MM.1S (cell line): ENCODE results near the gene SYVN1.

Experiments
- DNase-seq: peaks from one replicate; pipeline ENCODE4 v3.0.0-alpha.2; 2015
- H2AFZ ChIP-seq: fragments of 300-600 bp; sonication (generic); 2 replicates; pipeline ENCODE4 v1.6.0; 2016; ENCODE audit warnings: antibody characterized with exemption, low read length
- H3F3A ChIP-seq: fragments of 300-600 bp; sonication (generic); 2 replicates; pipeline ENCODE4 v1.6.1; 2016; ENCODE audit warnings: mild to moderate bottlenecking, antibody characterized with exemption, low read length, moderate library complexity, mixed read lengths; ENCODE audit not compliant: insufficient read depth
- H3K27ac ChIP-seq: fragments of 300-600 bp; sonication (generic); 2 replicates; pipeline ENCODE4 v1.5.1; 2016; ENCODE audit warnings: mild to moderate bottlenecking, low read length
- H3K27me3 ChIP-seq: fragments of 300-600 bp; sonication (generic); replicated peaks from 2 replicates; pipeline ENCODE4 v1.6.0; 2016; ENCODE audit warnings: low read length; ENCODE audit not compliant: insufficient read depth
- H3K36me3 ChIP-seq: fragments of 300-600 bp; sonication (generic); replicated peaks from 2 replicates; pipeline ENCODE4 v1.6.1; 2016; ENCODE audit warnings: mild to moderate bottlenecking, low read length, mixed read lengths; ENCODE audit not compliant: insufficient read depth
- H3K4me1 ChIP-seq: fragments of 300-600 bp; sonication (generic); 2 replicates; pipeline ENCODE4 v1.6.1; 2016; ENCODE audit warnings: low read length, mixed read lengths
- H3K4me2 ChIP-seq: fragments of 300-600 bp; sonication (generic); 2 replicates; pipeline ENCODE4 v1.6.0; 2016; ENCODE audit warnings: low read depth, low read length
- H3K4me3 ChIP-seq: fragments of 300-600 bp; sonication (generic); 2 replicates; pipeline ENCODE4 v1.5.1; 2016; ENCODE audit warnings: low read length, mixed read lengths
- H3K79me2 ChIP-seq: fragments of 300-600 bp; sonication (generic); 2 replicates; pipeline ENCODE4 v1.6.1; 2016; ENCODE audit warnings: mixed run types, low read length, mixed read lengths
- H3K9ac ChIP-seq: fragments of 300-600 bp; sonication (generic); 2 replicates; pipeline ENCODE4 v1.6.1; 2016; ENCODE audit warnings: low read length, mixed read lengths
- H3K9me2 ChIP-seq: fragments of 300-600 bp; sonication (generic); replicated peaks from 2 replicates; pipeline ENCODE4 v1.6.1; 2016; ENCODE audit warnings: mild to moderate bottlenecking, low read length, mixed read lengths; ENCODE audit not compliant: insufficient read depth
- H3K9me3 ChIP-seq: fragments of 300-600 bp; sonication (generic); replicated peaks from 2 replicates; pipeline ENCODE4 v1.6.1; 2016; ENCODE audit warnings: mild to moderate bottlenecking, low read length, mixed read lengths; ENCODE audit not compliant: insufficient read depth
- H4K20me1 ChIP-seq: fragments of 300-600 bp; sonication (generic); 2 replicates; pipeline ENCODE4 v1.6.1; 2016; ENCODE audit warnings: mild to moderate bottlenecking, low read length, moderate library complexity, mixed read lengths; ENCODE audit not compliant: insufficient read depth
- EZH2 ChIP-seq: fragments of 300-600 bp; sonication (generic); optimal IDR thresholded peaks from 2 replicates; pipeline ENCODE3; 2017; ENCODE audit warnings: low read depth, mild to moderate bottlenecking, antibody characterized with exemption, low read length, mixed read lengths
- EZH2phosphoT487 ChIP-seq: fragments of 300-600 bp; sonication (generic); IDR thresholded peaks from 2 replicates; pipeline ENCODE4 v1.6.1; 2018; ENCODE audit warnings: antibody characterized with exemption, low read length
- TF ChIP-seq, protein P1 (sequence below): fragments of 300-600 bp; sonication (generic); IDR thresholded peaks from 2 replicates; pipeline ENCODE4 v1.5.1; 2016; ENCODE audit warnings: antibody characterized with exemption, low read length, mixed read lengths

Gene SYVN1

DNA sequence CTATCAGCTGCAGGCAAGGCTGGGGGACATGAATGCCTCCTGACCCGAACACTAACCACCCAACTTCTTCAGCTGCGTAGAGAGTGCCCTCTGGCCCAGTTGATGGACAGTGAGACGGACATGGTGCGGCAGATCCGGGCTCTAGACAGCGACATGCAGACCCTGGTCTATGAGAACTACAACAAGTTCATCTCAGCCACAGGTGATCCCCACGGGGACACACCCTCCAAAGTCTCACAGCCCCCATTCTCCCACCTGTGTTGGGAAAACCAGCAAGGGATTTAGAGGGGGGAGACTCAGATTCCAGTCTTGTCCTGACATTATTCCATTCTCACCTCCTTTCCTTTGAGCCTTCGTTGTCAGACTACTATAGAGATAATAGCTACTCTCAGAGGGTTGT is 37.4 kb downstream of the SYVN1 start:
- Histone ChIP-seq H3K27me3 (no peaks in the 10 kb centered on the region), H3K27ac (peak overlapping the region; percentile 91; the same call in 1 of the 2 replicates), H3K4me3 (peak overlapping the region; percentile 84), H3K79me2 (peaks cover 47% of the 10 kb centered on the region), H3K36me3 (no peaks in the 10 kb centered on the region), H3K9me2 (no peaks in the 10 kb centered on the region), H3F3A (peaks cover 12% of the 10 kb centered on the region; the same call in 1 of the 2 replicates), H2AFZ (no peak overlapping the region), H4K20me1 (no peaks in the 10 kb centered on the region), H3K4me2 (peak overlapping the region; percentile 86), H3K4me1 (peaks cover 10% of the 10 kb centered on the region; the same call in 1 of the 2 replicates), H3K9ac (peak overlapping the region; percentile 89; the same call in 1 of the 2 replicates), H3K9me3 (no peaks in the 10 kb centered on the region)
- DNase-seq, result no peak
- no peak for TF ChIP-seq EZH2
- TF ChIP-seq, protein P1, sequence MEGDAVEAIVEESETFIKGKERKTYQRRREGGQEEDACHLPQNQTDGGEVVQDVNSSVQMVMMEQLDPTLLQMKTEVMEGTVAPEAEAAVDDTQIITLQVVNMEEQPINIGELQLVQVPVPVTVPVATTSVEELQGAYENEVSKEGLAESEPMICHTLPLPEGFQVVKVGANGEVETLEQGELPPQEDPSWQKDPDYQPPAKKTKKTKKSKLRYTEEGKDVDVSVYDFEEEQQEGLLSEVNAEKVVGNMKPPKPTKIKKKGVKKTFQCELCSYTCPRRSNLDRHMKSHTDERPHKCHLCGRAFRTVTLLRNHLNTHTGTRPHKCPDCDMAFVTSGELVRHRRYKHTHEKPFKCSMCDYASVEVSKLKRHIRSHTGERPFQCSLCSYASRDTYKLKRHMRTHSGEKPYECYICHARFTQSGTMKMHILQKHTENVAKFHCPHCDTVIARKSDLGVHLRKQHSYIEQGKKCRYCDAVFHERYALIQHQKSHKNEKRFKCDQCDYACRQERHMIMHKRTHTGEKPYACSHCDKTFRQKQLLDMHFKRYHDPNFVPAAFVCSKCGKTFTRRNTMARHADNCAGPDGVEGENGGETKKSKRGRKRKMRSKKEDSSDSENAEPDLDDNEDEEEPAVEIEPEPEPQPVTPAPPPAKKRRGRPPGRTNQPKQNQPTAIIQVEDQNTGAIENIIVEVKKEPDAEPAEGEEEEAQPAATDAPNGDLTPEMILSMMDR, result no peak
- TF ChIP-seq EZH2phosphoT487, result no peak

- Histone ChIP-seq H3K4me2 (peak within 1 kb of the TSS; percentile 86), H2AFZ (peak within 1 kb of the TSS; percentile 90), H3K9me2 (no peaks in the 10 kb centered on the region), H3K9ac (peak within 1 kb of the TSS; percentile 89), H4K20me1 (no peaks in the 10 kb centered on the region), H3K79me2 (peaks cover 42% of the 10 kb centered on the region), H3K36me3 (no peaks in the 10 kb centered on the region), H3K27ac (peak within 1 kb of the TSS; percentile 91), H3F3A (peaks cover 12% of the 10 kb centered on the region; the same call in 1 of the 2 replicates), H3K27me3 (no peaks in the 10 kb centered on the region), H3K4me1 (peaks cover 10% of the 10 kb centered on the region; the same call in 1 of the 2 replicates), H3K4me3 (peak within 1 kb of the TSS; percentile 84), H3K9me3 (no peaks in the 10 kb centered on the region)
- TF ChIP-seq, protein P1, result no peak
- no peak for TF ChIP-seq EZH2
- TF ChIP-seq EZH2phosphoT487, result no peak
- DNase-seq, result peak; percentile 96
Measured at GRCh38 chr11:65095974-65096806, 38.1 kb downstream of the SYVN1 start, which contains the start of gene VPS51. VPS51 (plus strand) TSS chr11:65096214; CDS start chr11:65096251, 37 bp downstream.

DNA sequence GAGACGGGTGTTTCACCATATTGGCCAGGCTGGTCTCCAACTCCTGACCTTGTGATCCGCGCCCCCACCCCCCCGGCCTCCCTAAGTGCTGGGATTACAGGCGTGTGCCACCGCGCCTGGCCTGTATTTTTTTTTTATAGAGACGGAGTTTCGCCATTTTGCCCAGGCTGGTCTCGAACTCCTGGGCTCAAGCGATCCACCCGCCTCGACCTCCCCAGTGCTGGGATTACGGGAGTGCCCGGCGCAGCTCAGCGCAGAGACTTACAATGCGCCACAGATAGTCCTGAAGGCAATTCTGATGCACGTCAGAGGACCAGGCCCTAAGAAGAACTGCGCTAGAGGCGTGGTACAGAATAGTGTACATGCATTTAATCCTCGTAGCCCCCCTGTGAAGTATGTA is 38.9 kb downstream of the SYVN1 start:
- Histone ChIP-seq H3K9me2 (no peaks in the 10 kb centered on the region), H2AFZ (peak overlapping the region; percentile 90), H3K4me2 (peak overlapping the region; percentile 60), H3F3A (peaks cover 16% of the 10 kb centered on the region), H3K9ac (peak overlapping the region; percentile 89), H3K36me3 (no peaks in the 10 kb centered on the region), H3K4me1 (peaks cover 15% of the 10 kb centered on the region), H4K20me1 (no peaks in the 10 kb centered on the region), H3K27me3 (no peaks in the 10 kb centered on the region), H3K9me3 (no peaks in the 10 kb centered on the region), H3K27ac (peak overlapping the region; percentile 91; the same call in 1 of the 2 replicates), H3K79me2 (peaks cover 35% of the 10 kb centered on the region), H3K4me3 (peak overlapping the region; percentile 84)
- no peak for DNase-seq
- TF ChIP-seq EZH2phosphoT487 (no peak), EZH2 (no peak)
- TF ChIP-seq, protein P1, result no peak
